GM18499 (cell line): ENCODE measurements around the gene MYO1D.
"Not testable (repeated sequence)": the region's sequence is repeated elsewhere in the genome, so short reads cannot be mapped to it uniquely, and the experiment has no call there.

Experiments
- ATAC-seq: cut with Tn5 transposase; IDR thresholded peaks from one replicate; pipeline ENCODE4 v1.9.1; 2021; ENCODE audit warnings: moderate number of reproducible peaks; ENCODE audit not compliant: insufficient read depth, unreplicated experiment

The MYO1D gene

GRCh38 chr17:32742681-32743538 lies 134.0 kb downstream of the MYO1D start:
- no peak for ATAC-seq

- ATAC-seq, result no peak
Observed at GRCh38 chr17:32741381-32741780, 135.5 kb downstream of the MYO1D start.

- ATAC-seq, result no peak
Observed at GRCh38 chr17:32739722-32740121, 137.2 kb downstream of the MYO1D start.

- not testable (repeated sequence) for ATAC-seq
Observed at GRCh38 chr17:32739151-32739550, 137.8 kb downstream of the MYO1D start.

GRCh38 chr17:32733401-32733800 lies 143.5 kb downstream of the MYO1D start:
- no peak for ATAC-seq

- ATAC-seq, result no peak
Observed at GRCh38 chr17:32732900-32733299, 144.0 kb downstream of the MYO1D start.

GRCh38 chr17:32732296-32732642 lies 144.7 kb downstream of the MYO1D start:
- no peak for ATAC-seq

GRCh38 chr17:32731556-32732295 lies 145.2 kb downstream of the MYO1D start:
- ATAC-seq, result no peak

GRCh38 chr17:32727681-32728080 lies 149.2 kb downstream of the MYO1D start:
- no peak for ATAC-seq

- ATAC-seq, result no peak
Observed at GRCh38 chr17:32725697-32726096, 151.2 kb downstream of the MYO1D start.

- no peak for ATAC-seq
Observed at GRCh38 chr17:32723310-32723955, 153.5 kb downstream of the MYO1D start.

GRCh38 chr17:32722733-32723132 lies 154.2 kb downstream of the MYO1D start:
- ATAC-seq, result no peak

GRCh38 chr17:32720671-32721070 lies 156.3 kb downstream of the MYO1D start:
- no peak for ATAC-seq

- no peak for ATAC-seq
Observed at GRCh38 chr17:32719689-32720088, 157.2 kb downstream of the MYO1D start.

- not testable (repeated sequence) for ATAC-seq
Observed at GRCh38 chr17:32714922-32715321, 162.0 kb downstream of the MYO1D start.

GRCh38 chr17:32714206-32714605 lies 162.7 kb downstream of the MYO1D start:
- not testable (repeated sequence) for ATAC-seq

GRCh38 chr17:32713081-32713480 lies 163.8 kb downstream of the MYO1D start:
- no peak for ATAC-seq

- ATAC-seq, result no peak
Observed at GRCh38 chr17:32709562-32709961, 167.4 kb downstream of the MYO1D start.

GRCh38 chr17:32701871-32702270 lies 175.1 kb downstream of the MYO1D start:
- no peak for ATAC-seq

GRCh38 chr17:32699247-32699646 lies 177.7 kb downstream of the MYO1D start:
- no peak for ATAC-seq
